Stimulated activated CD8-positive, alpha-beta memory T cell treated with anti-CD3 and anti-CD28 coated beads, Interleukin-15, amount 100 ng/mL, for 24 hours (primary cell): ENCODE results near the gene BCAT1.
"Not testable (repeated sequence)": the region's sequence is repeated elsewhere in the genome, so short reads cannot be mapped to it uniquely, and the experiment has no call there.

ENCODE experiments used
- DNase-seq: peaks from one replicate; pipeline ENCODE4 v3.0.0-alpha.2; 2020; ENCODE audit warnings: low read depth

The BCAT1 gene

GRCh38 chr12:24928131-24928530 lies 20.8 kb downstream of the BCAT1 start:
- no peak for DNase-seq

- not testable (repeated sequence) for DNase-seq
These were observed 22.8 kb downstream of the BCAT1 start for GRCh38 chr12:24926080-24926479.

- no peak for DNase-seq
These were observed 26.8 kb downstream of the BCAT1 start for GRCh38 chr12:24922090-24922489.

- no peak for DNase-seq
These were observed 27.5 kb downstream of the BCAT1 start for GRCh38 chr12:24921251-24922038.

- no peak for DNase-seq
These were observed 28.8 kb downstream of the BCAT1 start for GRCh38 chr12:24920141-24920540.

GRCh38 chr12:24919346-24920001 lies 29.4 kb downstream of the BCAT1 start:
- DNase-seq, result no peak

GRCh38 chr12:24918596-24918995 lies 30.3 kb downstream of the BCAT1 start:
- no peak for DNase-seq

GRCh38 chr12:24915501-24915900 lies 33.4 kb downstream of the BCAT1 start:
- no peak for DNase-seq

GRCh38 chr12:24913953-24914352 lies 34.9 kb downstream of the BCAT1 start:
- no peak for DNase-seq

GRCh38 chr12:24913130-24913529 lies 35.8 kb downstream of the BCAT1 start:
- DNase-seq, result no peak

- no peak for DNase-seq
These were observed 37.6 kb downstream of the BCAT1 start for GRCh38 chr12:24911271-24911791.

GRCh38 chr12:24910192-24910591 lies 38.7 kb downstream of the BCAT1 start:
- DNase-seq, result not testable (repeated sequence)

GRCh38 chr12:24909667-24910066 lies 39.2 kb downstream of the BCAT1 start:
- DNase-seq, result no peak

- no peak for DNase-seq
These were observed 41.4 kb downstream of the BCAT1 start for GRCh38 chr12:24907464-24907863.

GRCh38 chr12:24906141-24906540 lies 42.8 kb downstream of the BCAT1 start:
- DNase-seq, result no peak

GRCh38 chr12:24905431-24905830 lies 43.5 kb downstream of the BCAT1 start:
- no peak for DNase-seq

GRCh38 chr12:24904871-24905270 lies 44.0 kb downstream of the BCAT1 start:
- DNase-seq, result no peak

- DNase-seq, result no peak
These were observed 45.4 kb downstream of the BCAT1 start for GRCh38 chr12:24903329-24904088.

GRCh38 chr12:24902511-24903328 lies 46.2 kb downstream of the BCAT1 start:
- no peak for DNase-seq

GRCh38 chr12:24901576-24902461 lies 47.1 kb downstream of the BCAT1 start:
- no peak for DNase-seq

- DNase-seq, result no peak
These were observed 48.7 kb downstream of the BCAT1 start for GRCh38 chr12:24900196-24900595.
